Endothelial cell (in vitro differentiated cells): ENCODE results near the gene TFDP1. TPM values are rescaled to one million over a fixed set of nuclear protein-coding genes. Genes with fewer than 3 reads are reported as not detected.

ENCODE experiments used
- DNase-seq: peaks from one replicate; pipeline ENCODE4 v3.0.0; 2021; ENCODE audit warnings: low spot score
- H3K27ac Mint-ChIP-seq: one replicate; pipeline ENCODE4 v1.8.0; 2021; ENCODE audit warnings: mixed read lengths, inconsistent platforms; ENCODE audit not compliant: unreplicated experiment
- H3K27me3 Mint-ChIP-seq: one replicate; pipeline ENCODE4 v1.8.0; 2021; ENCODE audit warnings: mild to moderate bottlenecking, moderate library complexity, mixed read lengths, inconsistent platforms; ENCODE audit not compliant: unreplicated experiment
- H3K36me3 Mint-ChIP-seq: one replicate; pipeline ENCODE4 v1.8.0; 2021; ENCODE audit warnings: mild to moderate bottlenecking, low read depth, mixed read lengths, inconsistent platforms; ENCODE audit not compliant: unreplicated experiment
- H3K4me1 Mint-ChIP-seq: one replicate; pipeline ENCODE4 v1.8.0; 2021; ENCODE audit warnings: mild to moderate bottlenecking, mixed read lengths, inconsistent platforms; ENCODE audit not compliant: unreplicated experiment
- H3K4me3 Mint-ChIP-seq: one replicate; pipeline ENCODE4 v1.8.0; 2021; ENCODE audit warnings: mild to moderate bottlenecking, mixed read lengths, inconsistent platforms; ENCODE audit not compliant: unreplicated experiment
- H3K9me3 Mint-ChIP-seq: one replicate; pipeline ENCODE4 v1.8.0; 2021; ENCODE audit warnings: mixed read lengths, inconsistent platforms; ENCODE audit not compliant: unreplicated experiment
- total RNA-seq: library from RNA; stranded (reverse); fragmentation: NEBNext Ultra II Directional; extraction: Animal tissue kit (Norgen Biotek cat#: 25700); gene quantifications from one replicate; pipeline ENCODE4 v1.2.1, GENCODE V29; 2021; ENCODE audit not compliant: unreplicated experiment
- TF ChIP-seq, protein P1 (sequence below): fragments of 200-600 bp; sonication (generic); IDR thresholded peaks from one replicate; pipeline ENCODE4 v1.5.0; 2021; ENCODE audit warnings: antibody characterized with exemption; ENCODE audit not compliant: unreplicated experiment

TFDP1 gene
- total RNA-seq, 1 donor from 2014 or later: 65.8 TPM

DNA sequence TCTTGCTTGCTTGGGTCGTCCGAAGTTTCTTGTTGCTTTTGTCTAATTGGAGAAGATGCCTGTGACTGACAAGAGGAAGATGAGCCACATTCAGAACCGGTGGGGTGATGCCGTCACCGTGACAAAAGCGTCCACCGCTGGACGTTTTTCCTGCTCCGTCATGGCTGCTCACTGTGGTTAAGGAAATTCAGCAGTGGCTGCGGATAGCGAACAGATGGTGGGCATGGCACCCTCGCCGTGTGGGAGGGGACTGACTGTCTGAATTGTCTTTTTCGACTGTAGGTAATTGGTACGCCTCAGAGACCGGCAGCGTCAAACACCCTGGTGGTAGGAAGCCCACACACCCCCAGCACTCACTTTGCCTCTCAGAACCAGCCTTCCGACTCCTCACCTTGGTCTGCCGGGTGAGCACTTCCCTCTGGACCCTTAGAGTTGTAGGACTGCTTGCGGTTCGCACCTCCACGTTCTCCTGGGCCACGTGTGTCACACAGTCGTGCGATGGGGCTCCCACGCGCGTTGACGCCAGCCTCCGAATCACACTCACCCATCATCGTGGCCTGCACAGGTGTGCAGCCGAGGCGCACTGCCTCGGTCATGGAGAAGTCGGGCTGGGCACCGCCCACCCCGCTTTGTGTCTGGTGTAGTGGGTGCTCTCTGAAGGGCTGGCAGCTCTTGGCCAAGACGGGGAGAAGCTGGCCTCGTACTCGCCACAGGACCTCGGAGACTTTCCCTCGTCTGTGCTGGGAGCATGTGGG lies 47.0 kb downstream of the TFDP1 start:
- DNase-seq: no peak
- peaks cover 63% of the 10 kb centered on the region for H3K4me1 Mint-ChIP-seq
- H3K27ac Mint-ChIP-seq: peak overlapping the region; percentile 52

DNA sequence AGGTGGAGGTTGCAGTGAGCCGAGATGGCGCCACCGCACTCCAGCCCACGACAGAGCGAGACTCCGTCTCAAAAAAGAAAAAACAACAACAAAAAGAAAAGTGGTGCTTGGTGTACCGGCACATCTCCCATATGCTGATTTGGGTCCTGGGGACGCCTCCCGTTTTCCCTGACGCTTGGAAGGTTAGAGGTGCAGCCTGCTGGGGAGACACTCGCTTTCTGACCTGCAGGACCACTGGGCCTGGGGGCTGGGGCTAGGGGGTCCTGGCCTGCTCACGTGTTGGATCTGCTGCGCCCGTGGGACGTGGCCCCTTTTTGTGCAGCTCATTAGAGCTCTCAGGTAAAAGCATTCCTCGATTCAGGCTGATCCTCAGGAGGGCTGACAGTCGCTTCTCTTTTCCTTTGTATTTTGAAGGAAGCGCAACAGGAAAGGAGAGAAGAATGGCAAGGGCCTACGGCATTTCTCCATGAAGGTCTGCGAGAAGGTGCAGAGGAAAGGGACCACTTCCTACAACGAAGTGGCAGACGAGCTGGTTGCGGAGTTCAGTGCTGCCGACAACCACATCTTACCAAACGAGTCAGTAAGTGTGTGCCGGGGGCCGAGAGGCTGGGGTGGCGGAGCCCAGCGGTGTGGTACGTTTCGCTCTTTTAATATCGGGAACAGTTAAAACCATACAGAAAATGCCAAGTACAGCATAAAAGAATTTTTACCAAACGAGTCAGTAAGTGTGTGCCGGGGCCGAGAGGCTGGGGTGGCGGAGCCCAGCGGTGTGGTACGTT lies 48.3 kb downstream of the TFDP1 start:
- TF ChIP-seq, protein P1, sequence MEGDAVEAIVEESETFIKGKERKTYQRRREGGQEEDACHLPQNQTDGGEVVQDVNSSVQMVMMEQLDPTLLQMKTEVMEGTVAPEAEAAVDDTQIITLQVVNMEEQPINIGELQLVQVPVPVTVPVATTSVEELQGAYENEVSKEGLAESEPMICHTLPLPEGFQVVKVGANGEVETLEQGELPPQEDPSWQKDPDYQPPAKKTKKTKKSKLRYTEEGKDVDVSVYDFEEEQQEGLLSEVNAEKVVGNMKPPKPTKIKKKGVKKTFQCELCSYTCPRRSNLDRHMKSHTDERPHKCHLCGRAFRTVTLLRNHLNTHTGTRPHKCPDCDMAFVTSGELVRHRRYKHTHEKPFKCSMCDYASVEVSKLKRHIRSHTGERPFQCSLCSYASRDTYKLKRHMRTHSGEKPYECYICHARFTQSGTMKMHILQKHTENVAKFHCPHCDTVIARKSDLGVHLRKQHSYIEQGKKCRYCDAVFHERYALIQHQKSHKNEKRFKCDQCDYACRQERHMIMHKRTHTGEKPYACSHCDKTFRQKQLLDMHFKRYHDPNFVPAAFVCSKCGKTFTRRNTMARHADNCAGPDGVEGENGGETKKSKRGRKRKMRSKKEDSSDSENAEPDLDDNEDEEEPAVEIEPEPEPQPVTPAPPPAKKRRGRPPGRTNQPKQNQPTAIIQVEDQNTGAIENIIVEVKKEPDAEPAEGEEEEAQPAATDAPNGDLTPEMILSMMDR: no peak
- Mint-ChIP-seq H3K9me3 (no peaks in the 10 kb centered on the region), H3K27me3 (peaks cover 13% of the 10 kb centered on the region), H3K4me1 (peaks cover 58% of the 10 kb centered on the region), H3K27ac (peak overlapping the region; percentile 97), H3K36me3 (peaks cover 53% of the 10 kb centered on the region), H3K4me3 (peak overlapping the region; percentile 73)
- no peak for DNase-seq

More for the DNA sequence above, 47.0 kb downstream of the TFDP1 start:
- TF ChIP-seq, protein P1: no peak
- Mint-ChIP-seq H3K36me3 (peaks cover 52% of the 10 kb centered on the region), H3K4me3 (no peak overlapping the region), H3K27me3 (peaks cover 10% of the 10 kb centered on the region), H3K9me3 (no peaks in the 10 kb centered on the region)

DNA sequence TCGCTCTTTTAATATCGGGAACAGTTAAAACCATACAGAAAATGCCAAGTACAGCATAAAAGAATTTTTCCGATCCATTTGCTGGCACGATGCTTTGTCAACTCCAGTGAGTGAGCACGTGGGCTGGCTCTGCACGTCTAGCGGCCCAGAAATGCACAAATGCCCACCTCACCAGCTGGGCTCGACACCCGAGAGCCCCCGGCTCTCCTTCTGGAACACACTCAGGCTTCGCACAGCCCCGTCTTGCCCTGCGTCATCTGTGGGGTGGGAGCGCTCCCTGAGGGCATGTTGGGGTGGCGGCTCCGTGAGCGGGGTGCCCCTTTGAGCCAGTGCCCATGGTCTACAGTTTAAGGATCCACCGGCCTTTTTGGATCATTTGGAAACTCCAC lies 48.9 kb downstream of the TFDP1 start:
- DNase-seq: no peak
- TF ChIP-seq, protein P1: no peak
- H3K36me3 Mint-ChIP-seq: peaks cover 54% of the 10 kb centered on the region
- H3K27ac Mint-ChIP-seq: peak overlapping the region; percentile 97
- H3K4me1 Mint-ChIP-seq: peaks cover 53% of the 10 kb centered on the region
- no peaks in the 10 kb centered on the region for H3K9me3 Mint-ChIP-seq
- peaks cover 11% of the 10 kb centered on the region for H3K27me3 Mint-ChIP-seq
- peak overlapping the region; percentile 73 for H3K4me3 Mint-ChIP-seq

DNA sequence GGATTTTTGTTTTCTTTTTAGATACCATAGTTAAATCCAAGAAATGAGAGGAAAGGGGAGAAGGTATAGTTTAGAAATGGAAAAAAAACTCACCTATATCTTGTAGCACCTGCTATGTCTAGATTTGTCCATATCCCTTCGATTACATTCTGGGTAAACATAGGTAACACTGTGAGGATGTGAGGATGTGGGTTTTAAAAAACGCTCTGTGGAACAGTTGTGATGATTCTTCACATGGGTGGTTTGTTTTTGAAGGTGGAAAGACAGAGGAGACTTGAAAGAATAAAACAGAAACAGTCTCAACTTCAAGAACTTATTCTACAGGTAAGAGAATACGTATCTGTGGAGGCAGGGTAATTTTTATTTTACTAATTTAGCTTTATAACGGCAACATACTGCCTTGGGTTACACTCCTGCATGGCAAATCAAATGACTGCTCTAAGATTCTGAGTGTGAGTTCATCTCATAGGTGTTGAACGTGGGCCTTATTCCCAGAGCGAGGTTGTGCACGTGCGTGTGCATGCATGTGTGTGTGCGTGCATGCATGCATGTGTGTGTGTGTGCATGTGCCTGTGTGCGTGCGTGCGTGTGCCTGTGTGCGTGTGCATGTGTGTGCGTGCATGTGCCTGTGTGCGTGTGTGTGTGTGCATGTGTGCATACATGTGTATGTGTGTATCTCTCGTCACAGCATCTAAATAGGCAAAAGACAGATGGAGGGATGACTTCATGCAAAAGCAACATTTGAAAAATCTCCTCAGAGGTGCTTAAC lies 49.9 kb downstream of the TFDP1 start:
- Mint-ChIP-seq H3K4me3 (peak overlapping the region; percentile 78), H3K9me3 (no peaks in the 10 kb centered on the region), H3K4me1 (peaks cover 45% of the 10 kb centered on the region), H3K36me3 (peaks cover 54% of the 10 kb centered on the region), H3K27ac (peak overlapping the region; percentile 72), H3K27me3 (peaks cover 11% of the 10 kb centered on the region)
- TF ChIP-seq, protein P1: no peak
- DNase-seq: no peak
